HL-60 (cell line): ENCODE data around the gene COL4A6.

Experiments
- CTCF ChIP-seq: IDR thresholded peaks from one replicate; pipeline ENCODE4 v1.5.1; 2011; ENCODE audit warnings: low read length, control low read depth, inconsistent platforms; ENCODE audit not compliant: insufficient read depth
- GABPA ChIP-seq: IDR thresholded peaks from 2 replicates; pipeline ENCODE4 v1.6.1; 2012; ENCODE audit warnings: low read depth
- POLR2AphosphoS5 ChIP-seq: IDR thresholded peaks from 2 replicates; pipeline ENCODE4 v1.6.1; 2012; ENCODE audit warnings: low read depth
- REST ChIP-seq: IDR thresholded peaks from 2 replicates; pipeline ENCODE4 v1.6.1; 2012; ENCODE audit warnings: low read depth; ENCODE audit not compliant: insufficient replicate concordance

GRCh38 chrX:108349210-108349609 lies 89.0 kb downstream of the COL4A6 start:
- no peak for TF ChIP-seq CTCF
- no peak for TF ChIP-seq GABPA
- no peak for TF ChIP-seq POLR2AphosphoS5
- TF ChIP-seq REST, result no peak
